ENCODE measurements around the gene CDK14. TPM values are rescaled to one million over a fixed set of nuclear protein-coding genes. Genes with fewer than 3 reads are reported as not detected.

The CDK14 gene
- total and polyA plus RNA-seq, 10 of the 15 experiments (the other 5 are each of a cell fraction or from before 2014, with no cell fraction given): 6.5 to 61.3 (median 24.2) TPM

GRCh38 chr7:91127959-91128358, 531.8 kb downstream of the CDK14 start:
- no TSS peak for BruUV-seq (replicated peaks)
- ChIA-PET SMC1A (ENCODE audit: uncharacterized antibody, unreplicated experiment) (interaction anchor here (0.8 to 1.2 kb wide), 3 partner anchors 9 to 675 kb away, joined by 3 to 4 read pairs (median 3); no protein-coding TSS in a partner anchor), POLR2A (no interaction called here), CTCF (interaction anchor here (1.0 kb wide), 1 partner anchor 38 kb away, joined by 3 read pairs; no protein-coding TSS in a partner anchor), RAD21 (ENCODE audit: unreplicated experiment) (no interaction called here)
- intact Hi-C loops (cut with micrococcal nuclease; ENCODE audit: unreplicated experiment) (no loop called here), in situ Hi-C loops (cut with MboI) (no loop called here)
- Histone ChIP-seq H3K9me3 (replicated peaks; ENCODE audit: control insufficient read depth, insufficient read depth, low read length) (no peaks in the 10 kb centered on the region), H3K27ac (ENCODE audit: control insufficient read depth, insufficient read depth) (no peak overlapping the region), H2AFZ (ENCODE audit: control insufficient read depth, low read depth, low read length) (no peak overlapping the region), H3K79me2 (ENCODE audit: control insufficient read depth, insufficient read depth, low read length) (no peaks in the 10 kb centered on the region), H3K9ac (ENCODE audit: control insufficient read depth, insufficient read depth, low read length) (no peak overlapping the region), H3K4me1 (ENCODE audit: control insufficient read depth, insufficient read depth, low read length) (no peaks in the 10 kb centered on the region), H3K4me3 (no peak overlapping the region), H4K20me1 (ENCODE audit: control insufficient read depth, insufficient read depth) (no peaks in the 10 kb centered on the region), H3K36me3 (ENCODE audit: control insufficient read depth in 2 of 2, insufficient read depth in 2 of 2, low read length in 1 of 2) (peaks cover 0 to 5% of the 10 kb centered on the region in 2 experiments; a peak in 1 of 4 replicates), H3K27me3 (replicated peaks in 1 of 2; ENCODE audit: control insufficient read depth in 2 of 2, insufficient read depth in 2 of 2, low read length in 1 of 2) (no peaks in the 10 kb centered on the region), H3K4me2 (ENCODE audit: control insufficient read depth, insufficient read depth) (no peak overlapping the region)
- ATAC-seq (no peak), DNase-seq (ENCODE audit: low read depth, low spot score) (no peak), FAIRE-seq (no peak)
- 87% methylated on average over 3 of the region's 3 CpGs for WGBS (ENCODE audit: insufficient coverage, insufficient replicate concordance, low lambda C conversion rate, missing lambda C conversion rate)
- TF ChIP-seq IRF5 (IDR thresholded peaks at IDR 0.05; ENCODE audit: borderline replicate concordance): no peak
- TF ChIP-seq CHD4 (IDR thresholded peaks at IDR 0.05): no peak
- TF ChIP-seq IRF3 (IDR thresholded peaks at IDR 0.05): no peak
- TF ChIP-seq NFXL1 (IDR thresholded peaks at IDR 0.05; ENCODE audit: borderline replicate concordance): no peak
- no peak for TF ChIP-seq CTCF (IDR thresholded peaks at IDR 0.05 in 2 of 3, conservative IDR thresholded peaks at IDR 0.05 in 1 of 3; ENCODE audit: control insufficient read depth in 2 of 3, extremely low read depth in 1 of 3, insufficient read depth in 1 of 3, low read depth in 3 of 3, low read length in 3 of 3)
- TF ChIP-seq YBX1 (IDR thresholded peaks at IDR 0.05): no peak
- TF ChIP-seq MEF2A (IDR thresholded peaks at IDR 0.05; ENCODE audit: insufficient read depth, low read depth, low read length): no peak
- TF ChIP-seq FOS (IDR thresholded peaks at IDR 0.05; ENCODE audit: borderline replicate concordance, extremely low read depth, insufficient read length): no peak
- TF ChIP-seq SMAD5 (IDR thresholded peaks at IDR 0.05; ENCODE audit: low read depth): no peak
- no peak for TF ChIP-seq ETV6 (conservative IDR thresholded peaks at IDR 0.05 in 1 of 2, IDR thresholded peaks at IDR 0.05 in 1 of 2; ENCODE audit: borderline replicate concordance in 1 of 2, low read depth in 1 of 2)
- no peak for TF ChIP-seq ZBTB40 (IDR thresholded peaks at IDR 0.05; ENCODE audit: borderline replicate concordance)
- no peak for TF ChIP-seq SIN3A (IDR thresholded peaks at IDR 0.05; ENCODE audit: low read depth, low read length)
- TF ChIP-seq NFIC (IDR thresholded peaks at IDR 0.05; ENCODE audit: low read depth, low read length): no peak

Measured in GM12878 (cell line).